GM18907 (cell line): Measurements from ENCODE around the gene HSF2BP.
"Not testable (repeated sequence)": the region's sequence is repeated elsewhere in the genome, so short reads cannot be mapped to it uniquely, and the experiment has no call there.

ENCODE experiments used
- ATAC-seq: cut with Tn5 transposase; IDR thresholded peaks from one replicate; pipeline ENCODE4 v1.9.1; 2021; ENCODE audit warnings: mild to moderate bottlenecking, moderate library complexity; ENCODE audit not compliant: unreplicated experiment

HSF2BP gene

DNA sequence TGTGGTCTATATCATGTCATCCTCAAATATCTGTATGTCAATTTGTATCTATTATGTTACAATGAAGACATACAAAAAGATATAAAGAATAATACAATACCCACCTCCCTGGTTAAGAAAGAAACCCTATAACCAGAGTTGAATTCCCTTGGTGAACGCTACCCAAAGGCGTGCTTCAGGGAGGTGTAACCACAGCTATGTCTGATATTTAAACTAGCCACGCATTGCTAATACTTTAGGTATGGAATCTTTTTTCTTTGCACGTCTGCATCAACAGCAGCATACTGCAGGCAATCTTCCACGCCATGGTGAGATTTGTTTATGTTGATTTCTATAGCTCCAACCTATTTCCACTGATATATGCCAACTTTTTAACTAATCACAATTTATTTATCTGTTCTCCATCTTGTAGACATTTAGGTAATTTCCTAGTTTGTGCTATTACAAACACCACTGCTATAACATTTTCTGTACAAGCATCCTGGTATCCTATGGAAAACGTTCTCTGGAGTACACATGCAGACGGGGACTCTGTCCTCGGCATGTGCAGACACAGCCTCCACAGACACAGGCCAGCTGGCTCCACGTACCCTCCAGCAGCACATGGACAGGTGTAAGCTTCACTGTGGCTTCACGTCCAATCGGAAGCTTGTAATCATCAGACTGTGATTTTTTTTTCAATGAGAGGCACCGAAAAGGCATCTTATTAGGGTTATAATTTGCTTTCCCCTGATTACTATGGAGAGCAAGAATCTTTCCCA is 58.5 kb downstream of the HSF2BP start:
- no peak for ATAC-seq

DNA sequence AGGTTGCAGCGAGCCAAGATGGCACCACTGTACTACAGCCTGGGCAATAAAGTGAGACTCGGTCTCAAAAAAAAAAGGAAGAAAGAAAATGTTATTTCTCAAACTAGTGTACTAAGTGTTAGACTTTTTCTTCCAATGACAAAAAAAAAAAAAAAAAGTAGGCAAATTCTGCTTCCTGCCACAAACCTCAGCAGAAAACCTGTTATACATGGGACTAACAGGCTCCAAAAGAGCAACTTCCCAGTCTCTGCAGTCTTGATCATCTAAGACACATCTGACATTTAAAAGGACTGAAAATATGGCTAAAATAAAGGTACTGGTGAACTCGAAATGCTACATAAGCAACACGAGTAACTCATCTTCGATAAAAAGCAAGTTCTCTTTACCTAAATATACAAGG is 59.6 kb downstream of the HSF2BP start:
- no peak for ATAC-seq

DNA sequence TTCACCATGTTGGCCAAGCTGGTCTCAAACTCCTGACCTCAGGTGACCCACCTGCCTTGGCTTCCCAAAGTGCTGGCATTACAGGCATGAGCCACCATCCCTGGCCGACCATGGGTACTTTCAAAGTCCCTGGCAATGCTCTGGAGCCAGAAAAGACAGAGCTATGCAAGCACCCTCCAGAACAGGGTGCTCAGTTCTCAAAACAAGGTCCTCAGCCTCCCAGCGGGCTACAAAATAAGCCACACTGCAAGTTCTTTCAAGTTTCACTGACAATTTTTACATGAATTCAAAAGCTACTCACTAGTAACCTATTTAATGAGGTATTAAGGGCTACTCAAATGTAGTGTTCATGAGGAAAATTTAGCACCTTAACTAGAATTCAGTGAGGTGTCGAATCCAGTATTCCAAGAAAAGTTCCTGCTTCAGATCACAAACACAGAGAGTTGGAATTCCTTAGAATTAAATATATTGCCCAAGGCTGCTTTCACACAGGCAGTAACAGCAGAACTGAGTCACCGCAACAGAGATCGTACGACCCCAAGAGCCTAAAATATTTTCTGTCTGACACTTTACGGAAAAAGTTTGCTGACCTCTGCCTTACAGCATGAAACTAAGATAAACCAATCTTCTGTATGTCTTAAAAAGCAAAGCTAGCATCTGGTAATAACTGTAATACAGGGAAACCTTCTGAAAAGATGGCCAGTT is 60.7 kb downstream of the HSF2BP start:
- ATAC-seq: no peak

- no peak for ATAC-seq
Observed at GRCh38 chr21:43597540-43598250, 61.6 kb downstream of the HSF2BP start.

DNA sequence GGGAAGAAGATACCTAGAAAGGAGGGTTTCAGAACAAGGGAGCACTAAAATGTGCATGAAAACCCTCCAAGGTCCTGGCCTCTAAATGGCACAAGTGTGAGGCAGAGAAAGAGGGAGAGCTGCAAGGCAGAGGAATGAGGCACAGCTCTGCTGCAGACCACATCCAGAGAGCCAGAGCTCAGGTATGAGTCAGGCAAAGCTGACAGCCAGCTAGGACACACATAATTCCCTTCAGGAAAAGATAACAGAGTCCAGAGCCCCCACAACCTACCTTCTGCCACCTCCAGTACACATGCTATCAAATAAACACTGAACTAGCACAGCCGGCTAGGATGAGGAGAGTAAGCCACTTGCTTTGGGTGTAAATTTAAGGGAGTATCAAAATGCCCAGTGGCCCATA is 62.2 kb downstream of the HSF2BP start:
- ATAC-seq: no peak

- ATAC-seq: no peak
Observed at GRCh38 chr21:43596616-43597015, 62.7 kb downstream of the HSF2BP start.

DNA sequence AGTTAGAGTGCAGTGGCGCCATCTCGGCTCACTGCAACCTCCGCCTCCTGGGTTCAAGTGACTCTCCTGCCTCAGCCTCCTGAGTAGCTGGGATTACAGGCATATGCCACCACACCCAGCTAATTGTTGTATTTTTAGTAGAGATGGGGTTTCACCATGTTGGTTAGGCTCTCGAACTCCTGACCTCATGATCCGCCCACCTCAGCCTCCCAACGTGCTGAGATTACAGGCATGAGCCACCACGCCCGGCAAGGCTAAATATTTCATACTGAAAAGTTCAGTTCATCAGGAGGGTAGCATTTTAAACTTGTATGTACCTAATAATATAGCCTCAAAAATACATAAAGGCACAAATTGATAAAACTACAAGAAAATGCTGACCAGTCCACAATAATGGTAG is 63.5 kb downstream of the HSF2BP start:
- not testable (repeated sequence) for ATAC-seq

- no peak for ATAC-seq
Observed at GRCh38 chr21:43593078-43593477, 66.2 kb downstream of the HSF2BP start.

DNA sequence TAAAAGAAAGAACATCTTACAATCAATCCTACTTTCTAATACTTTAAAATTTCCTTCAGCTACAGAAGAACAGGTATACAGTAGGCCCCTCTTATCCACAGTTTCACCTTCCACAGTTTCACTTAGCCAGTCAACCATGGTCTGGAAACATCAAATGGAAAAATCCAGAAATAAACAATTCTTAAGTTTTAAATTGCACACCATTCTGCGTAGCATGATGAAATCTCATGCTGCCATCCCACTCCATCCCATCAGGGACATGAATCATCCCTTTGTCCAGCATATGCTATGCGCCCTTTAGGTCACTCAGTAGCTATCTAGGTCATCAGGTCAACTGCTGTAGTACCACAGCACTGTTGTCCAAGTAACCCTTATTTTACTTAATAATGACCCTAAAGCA is 67.7 kb downstream of the HSF2BP start:
- ATAC-seq: no peak

DNA sequence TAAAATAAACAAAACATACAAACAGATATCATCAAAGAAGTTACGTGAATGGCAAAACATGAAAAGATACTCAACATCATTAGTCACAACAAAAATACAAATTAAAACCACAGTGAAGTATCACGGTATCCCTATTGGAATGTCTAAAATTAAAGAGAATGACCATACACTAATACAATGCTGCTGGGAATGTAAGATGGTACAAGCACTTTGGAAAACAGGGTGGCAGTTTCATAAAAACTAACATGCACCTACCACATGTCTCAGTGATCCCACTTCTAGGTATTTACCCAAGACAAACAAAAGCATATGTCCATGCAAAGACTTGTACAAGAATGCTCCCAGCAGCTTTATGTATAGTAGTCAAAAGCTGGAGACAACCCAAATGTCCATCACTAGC is 69.1 kb downstream of the HSF2BP start:
- ATAC-seq: no peak

GRCh38 chr21:43588957-43589356 is 70.3 kb downstream of the HSF2BP start:
- ATAC-seq: no peak

- ATAC-seq: no peak
Observed at GRCh38 chr21:43585924-43586413, 73.3 kb downstream of the HSF2BP start.

- no peak for ATAC-seq
Observed at GRCh38 chr21:43585514-43585913, 73.8 kb downstream of the HSF2BP start.

DNA sequence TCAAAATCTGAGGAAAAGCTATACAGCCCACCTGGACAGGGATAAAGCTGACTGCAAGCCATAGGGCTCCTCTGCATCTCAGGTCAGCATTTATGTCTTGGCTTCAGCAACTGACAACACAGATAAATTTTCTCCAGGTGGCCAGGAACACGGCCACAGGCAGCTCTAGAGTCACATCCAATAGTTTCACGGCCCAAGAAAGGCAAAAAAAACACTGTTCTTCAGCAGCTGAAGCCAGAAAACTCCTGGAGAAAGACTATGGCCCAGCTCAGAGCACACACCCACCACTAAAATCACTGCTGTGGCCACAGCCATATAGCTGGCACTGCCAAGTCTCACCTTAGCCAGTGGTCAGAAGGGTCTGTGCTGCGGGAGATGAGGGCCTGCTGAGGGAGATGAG is 77.8 kb downstream of the HSF2BP start:
- no peak for ATAC-seq

DNA sequence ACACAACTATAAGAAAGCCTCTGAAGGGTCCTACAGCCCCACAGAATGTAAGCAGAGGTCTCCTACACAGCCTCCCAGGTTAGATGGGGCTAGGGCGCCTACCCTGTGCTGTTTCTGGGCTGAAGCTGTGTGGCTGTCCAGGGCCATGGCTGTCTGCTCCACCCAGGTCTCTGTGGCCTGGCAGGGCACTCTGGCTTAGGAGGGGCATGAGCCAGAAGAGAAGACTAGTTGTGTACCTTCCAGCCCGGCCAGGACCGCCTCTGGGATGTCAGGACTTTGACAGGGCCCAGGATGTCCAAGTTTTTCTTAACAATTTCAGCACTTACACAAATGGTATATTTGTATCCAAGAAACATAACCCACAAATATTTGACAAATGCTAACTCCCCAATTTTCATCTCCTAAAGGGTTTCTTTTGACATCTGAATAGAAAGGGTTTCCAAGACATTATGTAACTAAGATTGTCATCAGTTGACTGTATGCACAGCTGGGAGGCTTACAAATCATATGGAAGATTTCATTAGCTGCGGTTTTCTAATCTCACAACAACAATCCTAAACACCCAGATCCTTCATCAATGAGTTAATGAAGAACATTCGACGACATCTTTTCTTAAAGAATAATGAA is 80.5 kb downstream of the HSF2BP start:
- ATAC-seq: no peak

DNA sequence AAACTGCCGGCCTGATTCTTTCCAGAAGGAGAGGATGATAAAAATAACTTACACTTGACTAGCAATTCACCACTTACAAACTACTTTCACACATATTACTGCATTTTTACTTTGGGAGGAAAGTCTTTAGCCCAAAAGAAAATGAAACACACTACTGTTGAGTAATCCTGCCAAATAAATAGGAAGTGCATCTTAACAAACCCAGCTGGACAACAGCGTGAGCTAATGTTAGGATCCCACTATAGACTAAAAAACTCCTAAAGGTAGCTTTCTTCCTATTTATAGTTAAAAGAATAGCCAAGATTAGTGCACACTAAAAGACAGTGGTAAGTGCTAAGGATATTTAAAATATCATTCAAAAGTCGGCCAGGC is 83.8 kb downstream of the HSF2BP start:
- no peak for ATAC-seq

GRCh38 chr21:43574741-43575472 is 84.4 kb downstream of the HSF2BP start:
- no peak for ATAC-seq

- ATAC-seq: no peak
Observed at GRCh38 chr21:43573921-43574320, 85.4 kb downstream of the HSF2BP start.

GRCh38 chr21:43572446-43572845 is 86.8 kb downstream of the HSF2BP start:
- ATAC-seq: no peak

DNA sequence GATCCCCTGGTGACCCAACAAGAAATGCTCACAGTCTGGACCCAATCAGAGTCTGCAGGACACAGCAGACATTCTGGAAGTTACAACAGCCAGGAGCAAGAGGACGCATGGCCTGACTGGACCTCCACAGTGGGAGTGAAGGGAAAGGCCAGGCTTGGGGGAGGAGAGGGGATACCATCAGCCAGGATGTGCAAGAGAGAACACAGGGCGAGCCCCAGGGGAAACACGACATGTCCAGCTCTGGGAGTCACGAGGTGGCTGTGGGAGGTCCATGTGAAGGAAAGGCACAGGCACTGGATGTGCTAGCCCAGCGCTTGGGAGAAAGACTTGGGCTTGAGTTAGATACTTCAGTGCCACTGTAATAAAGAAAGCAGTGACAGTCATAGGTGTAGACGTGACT is 87.3 kb downstream of the HSF2BP start:
- no peak for ATAC-seq

DNA sequence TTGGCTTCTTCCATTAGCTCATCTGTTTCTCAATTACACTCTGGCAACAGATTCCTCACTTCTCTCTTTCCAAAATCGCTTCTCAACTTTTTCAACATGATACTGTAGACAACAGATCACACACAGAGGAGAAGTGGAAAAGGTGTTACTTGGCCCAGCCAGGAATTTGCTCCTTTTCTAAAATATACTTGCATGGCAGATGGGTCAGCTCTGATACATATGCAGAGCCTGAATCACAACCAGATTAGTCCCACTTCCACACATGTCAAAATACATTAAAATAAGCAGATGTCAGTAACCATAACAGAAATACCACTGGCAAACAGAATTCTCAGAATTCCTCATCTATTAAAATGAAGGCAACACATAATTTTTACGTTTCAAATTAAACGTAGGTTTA is 89.1 kb downstream of the HSF2BP start:
- ATAC-seq: not testable (repeated sequence)
